Renal cortical epithelial cell (primary cell): Measurements from ENCODE around the gene DHPS. TPM values are rescaled to one million over a fixed set of nuclear protein-coding genes. Genes with fewer than 3 reads are reported as not detected.
"Not testable (repeated sequence)": the region's sequence is repeated elsewhere in the genome, so short reads cannot be mapped to it uniquely, and the experiment has no call there.

Experiments used
- DNase-seq: peaks from one replicate; pipeline ENCODE4 v3.0.0-alpha.2; 2011; ENCODE audit warnings: low read depth
- total RNA-seq: library from RNA; depleted of rRNA; stranded (reverse); fragments of >200 nt; gene quantifications from 2 replicates; pipeline ENCODE4 v1.2.3, GENCODE V29; 2014

DHPS gene
- 42.8 and 49.1 TPM in 2 replicates for total RNA-seq

GRCh38 chr19:12681074-12681987, at the start of gene DHPS:
TSS of gene DHPS (minus strand) at chr19:12681880. CDS start at chr19:12681766, 114 bp downstream.
- peak; percentile 97 for DNase-seq

DNA sequence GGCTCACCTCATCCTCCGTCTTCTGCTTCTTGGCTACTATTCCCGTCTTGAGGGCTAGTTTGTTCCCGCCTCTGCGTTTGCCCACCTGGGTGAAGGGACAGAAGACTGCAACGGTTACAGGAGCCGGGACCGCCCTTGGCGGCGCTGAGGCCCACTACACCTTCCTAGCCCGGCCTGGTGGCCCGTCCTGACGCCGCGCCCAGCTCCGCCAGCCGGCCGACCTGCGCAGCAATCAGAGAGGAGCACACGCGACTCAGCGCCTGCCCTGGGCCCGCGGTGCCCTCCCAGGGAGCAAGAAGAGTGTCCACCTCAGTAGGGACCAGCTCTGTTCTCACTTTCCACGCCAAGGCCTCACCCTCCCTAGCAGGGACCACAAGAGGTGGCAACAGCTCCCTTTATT, 49.7 kb upstream of the DHPS start:
- DNase-seq: no peak

- DNase-seq: no peak
Observed at GRCh38 chr19:12730064-12730463, 48.4 kb upstream of the DHPS start.

GRCh38 chr19:12727745-12728433, 46.2 kb upstream of the DHPS start:
- no peak for DNase-seq

DNA sequence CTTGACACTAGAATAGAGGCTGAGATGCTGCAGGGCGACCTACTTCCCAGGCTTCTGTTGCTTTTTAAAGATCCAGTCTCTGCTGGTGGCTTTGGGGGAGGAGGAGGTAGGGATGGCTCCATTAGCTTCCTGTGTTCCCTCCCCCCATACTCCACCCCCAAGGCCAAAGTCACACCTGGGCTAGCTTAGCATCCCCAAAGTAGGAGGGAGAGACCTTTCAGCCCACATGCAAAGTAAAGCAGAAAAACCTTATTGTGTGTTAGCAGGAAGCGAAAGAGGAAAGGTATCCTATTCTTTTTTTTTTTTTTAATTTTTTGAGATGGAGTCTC, 45.3 kb upstream of the DHPS start:
- DNase-seq: no peak

DNA sequence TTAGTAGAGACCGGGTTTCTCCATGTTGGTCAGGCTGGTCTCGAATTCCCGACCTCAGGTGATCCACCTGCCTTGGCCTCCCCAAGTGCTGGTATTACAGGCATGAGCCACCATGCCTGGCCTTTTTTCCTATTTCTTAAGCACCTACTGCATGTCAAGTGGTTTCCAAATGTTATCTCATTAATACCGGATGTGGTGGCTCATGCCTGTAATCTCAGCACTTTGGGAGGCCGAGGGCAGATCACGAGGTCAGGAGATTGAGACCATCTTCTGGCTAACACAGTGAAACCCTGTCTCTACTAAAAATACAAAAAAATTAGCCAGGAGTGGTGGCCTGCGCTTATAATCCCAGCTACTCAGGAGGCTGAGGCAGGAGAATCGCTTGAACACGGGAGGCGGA, 43.9 kb upstream of the DHPS start:
- not testable (repeated sequence) for DNase-seq

DNA sequence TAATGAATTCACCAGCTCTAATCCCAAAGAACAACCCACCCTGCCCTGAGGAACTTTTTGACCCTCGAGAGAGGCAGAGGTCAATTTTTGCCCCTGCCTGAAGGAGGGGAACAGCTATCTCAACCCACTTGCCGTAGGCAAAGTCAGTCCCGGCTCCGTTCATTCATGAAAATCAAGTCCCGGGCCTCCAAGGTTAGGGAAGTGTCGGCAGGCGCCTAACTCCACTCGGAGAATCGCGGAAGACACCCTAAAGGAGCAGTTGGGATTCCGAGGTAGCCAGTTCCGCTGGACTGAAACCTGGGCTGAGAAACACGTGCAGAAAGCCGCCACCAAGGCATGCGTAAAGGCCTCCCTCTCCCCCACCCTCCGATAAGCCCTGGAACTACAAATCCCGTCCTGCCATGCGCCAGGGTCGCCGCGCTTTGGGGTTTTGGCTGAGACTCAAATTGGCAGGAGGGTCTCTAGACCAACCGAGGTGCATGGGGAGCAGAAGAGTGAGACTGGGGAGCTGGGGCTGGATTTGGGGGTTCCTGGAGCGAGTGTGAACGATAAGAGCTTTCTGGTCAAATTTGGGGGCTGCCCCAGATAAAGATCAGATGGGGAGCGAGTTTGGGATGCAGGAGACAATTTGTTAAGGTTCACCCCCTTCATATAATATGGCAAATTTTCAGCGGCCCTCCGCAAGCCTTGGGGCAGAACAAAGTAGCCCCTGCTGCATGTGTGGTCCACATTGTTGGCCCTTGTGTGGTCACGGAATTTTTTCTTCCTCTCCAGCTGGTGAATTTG, 42.2 kb upstream of the DHPS start, which contains the start of gene TNPO2:
Gene TNPO2, minus strand, starts transcription at position 292 of the 786 bp plus-strand sequence. CDS start 2,955 bp downstream, outside the sequence.
- DNase-seq: peak; percentile 42

GRCh38 chr19:12723381-12723640, 41.6 kb upstream of the DHPS start:
- DNase-seq: peak; percentile 7

DNA sequence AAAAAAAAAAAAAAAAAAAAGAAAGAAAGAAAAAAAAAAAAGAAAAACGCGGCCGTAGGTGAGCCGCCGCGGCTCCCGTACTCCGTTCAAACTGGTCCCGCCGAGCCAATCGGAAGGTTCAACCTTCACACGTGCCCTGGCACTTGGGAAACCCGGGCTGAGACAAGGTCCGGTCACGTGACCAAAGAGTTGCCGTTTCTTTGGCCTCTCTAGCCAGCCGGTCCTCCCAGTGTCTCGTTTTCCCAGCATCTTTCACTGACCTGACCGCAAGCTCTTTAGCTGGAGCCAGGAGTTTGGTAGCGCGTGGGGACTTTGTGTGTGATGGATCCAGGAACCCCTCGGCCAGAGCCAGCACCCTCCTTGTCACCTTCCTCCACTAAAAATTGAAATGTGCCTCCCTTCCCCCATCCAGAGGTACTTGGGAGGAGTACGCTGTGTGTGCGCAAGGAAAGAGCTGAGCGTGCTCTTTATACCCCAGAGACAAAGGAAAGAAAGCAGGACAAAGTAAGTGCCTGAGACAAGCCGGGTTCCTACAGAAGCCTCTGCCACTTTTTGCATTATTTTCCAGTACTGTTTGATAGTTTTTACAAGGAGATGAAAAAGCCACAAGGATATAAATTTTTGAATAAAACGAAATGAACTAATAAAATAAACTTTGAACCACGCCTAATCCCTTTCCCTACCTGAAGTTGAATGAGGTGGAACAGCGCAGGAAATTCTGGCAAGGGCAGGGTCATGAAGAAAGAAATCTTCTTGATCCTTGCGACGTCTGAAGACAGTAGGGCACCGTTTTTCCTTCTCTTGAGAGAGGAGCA, 41.1 kb upstream of the DHPS start:
- peak; percentile 97 for DNase-seq

- peak; percentile 20 for DNase-seq
Observed at GRCh38 chr19:12721656-12722565, 40.2 kb upstream of the DHPS start.

- no peak for DNase-seq
Observed at GRCh38 chr19:12720851-12721655, 39.4 kb upstream of the DHPS start.

- no peak for DNase-seq
Observed at GRCh38 chr19:12720296-12720695, 38.6 kb upstream of the DHPS start.

- DNase-seq: no peak
Observed at GRCh38 chr19:12715929-12716328, 34.2 kb upstream of the DHPS start.

GRCh38 chr19:12715102-12715501, 33.4 kb upstream of the DHPS start:
- no peak for DNase-seq

DNA sequence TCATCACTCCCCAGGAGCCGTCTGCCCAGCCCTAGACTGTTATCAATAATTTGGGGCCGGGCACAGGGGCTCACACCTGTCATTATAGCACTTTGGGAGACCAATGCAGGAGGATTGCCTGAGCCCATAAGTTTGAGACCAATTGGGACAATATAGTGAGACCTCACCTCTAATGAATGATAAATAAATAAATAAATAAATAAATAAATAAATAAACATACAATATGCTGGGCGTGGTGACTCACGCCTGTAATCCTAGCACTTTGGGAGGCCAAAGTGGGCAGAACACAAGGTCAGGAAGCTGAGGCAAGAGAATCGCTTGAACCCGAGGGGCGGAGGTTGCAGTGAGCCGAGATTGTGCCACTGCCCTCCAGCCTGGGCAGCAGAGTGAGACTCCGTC, 31.6 kb upstream of the DHPS start:
- not testable (repeated sequence) for DNase-seq

DNA sequence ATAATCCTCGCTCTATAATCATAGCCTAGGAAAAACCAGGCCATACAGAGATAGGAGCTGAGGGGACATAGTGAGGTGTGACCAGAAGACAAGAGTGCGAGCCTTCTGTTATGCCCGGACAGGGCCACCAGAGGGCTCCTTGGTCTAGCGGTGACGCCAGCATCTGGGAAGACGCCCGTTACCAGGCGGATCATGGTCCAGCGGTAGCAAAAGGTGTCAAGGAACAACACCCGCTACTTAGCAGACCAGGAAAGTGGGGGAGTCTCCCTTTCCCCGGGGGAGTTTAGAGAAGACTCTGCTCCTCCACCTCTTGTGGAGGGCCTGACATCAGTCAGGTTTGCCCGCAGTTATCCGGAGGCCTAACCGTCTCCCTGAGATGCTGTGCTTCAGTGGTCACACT, 30.4 kb upstream of the DHPS start:
- DNase-seq: not testable (repeated sequence)

GRCh38 chr19:12711187-12711586, 29.5 kb upstream of the DHPS start:
- DNase-seq: no peak

- DNase-seq: no peak
Observed at GRCh38 chr19:12708641-12709040, 27.0 kb upstream of the DHPS start.

DNA sequence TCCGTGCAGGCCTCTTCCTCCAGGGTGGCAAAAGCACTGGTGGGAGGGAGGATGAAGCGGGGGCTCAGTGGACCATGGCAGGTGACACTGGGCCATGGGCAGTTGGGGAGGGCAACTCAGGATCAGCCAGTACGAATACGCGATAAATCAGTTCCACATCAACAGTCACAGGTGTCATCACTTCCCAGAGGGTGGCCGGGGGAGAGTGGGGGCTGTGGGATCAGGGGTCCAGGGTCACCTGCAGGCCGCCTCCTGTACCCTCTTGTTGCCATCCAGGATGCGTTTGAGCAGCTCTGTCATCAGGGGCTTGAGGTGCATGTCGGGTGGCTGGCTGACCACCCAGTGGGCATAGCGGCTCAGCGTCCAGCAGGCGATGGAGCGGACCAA, 24.6 kb upstream of the DHPS start:
- DNase-seq: no peak
